GM18499 (cell line): Measurements from ENCODE around the gene RFTN2.
"Not testable (repeated sequence)": the region's sequence is repeated elsewhere in the genome, so short reads cannot be mapped to it uniquely, and the experiment has no call there.

Source experiments
- ATAC-seq: cut with Tn5 transposase; IDR thresholded peaks from one replicate; pipeline ENCODE4 v1.9.1; 2021; ENCODE audit warnings: moderate number of reproducible peaks; ENCODE audit not compliant: insufficient read depth, unreplicated experiment

The RFTN2 gene

DNA sequence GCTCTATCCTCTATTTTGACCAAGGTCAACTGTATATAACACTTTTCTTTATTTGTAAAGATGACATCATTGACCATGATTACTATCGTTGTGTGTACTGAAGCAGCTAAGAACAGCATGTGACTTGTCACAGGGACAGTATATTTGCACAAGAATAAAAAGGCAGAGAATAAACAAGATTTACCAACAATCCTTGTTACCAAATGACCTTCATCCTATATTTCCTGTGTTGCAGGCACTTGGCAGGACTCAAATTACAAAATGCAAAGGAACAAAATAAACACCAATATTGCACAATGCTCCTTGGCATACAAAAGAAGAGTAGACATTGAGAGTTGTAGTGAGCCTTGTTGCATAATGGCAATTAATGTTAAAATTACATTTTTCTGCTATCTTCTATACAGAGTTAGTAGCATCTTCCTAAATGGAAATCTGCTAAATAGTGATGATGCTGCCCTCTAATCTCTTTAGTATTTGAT is 61.8 kb downstream of the RFTN2 start:
- ATAC-seq: no peak

DNA sequence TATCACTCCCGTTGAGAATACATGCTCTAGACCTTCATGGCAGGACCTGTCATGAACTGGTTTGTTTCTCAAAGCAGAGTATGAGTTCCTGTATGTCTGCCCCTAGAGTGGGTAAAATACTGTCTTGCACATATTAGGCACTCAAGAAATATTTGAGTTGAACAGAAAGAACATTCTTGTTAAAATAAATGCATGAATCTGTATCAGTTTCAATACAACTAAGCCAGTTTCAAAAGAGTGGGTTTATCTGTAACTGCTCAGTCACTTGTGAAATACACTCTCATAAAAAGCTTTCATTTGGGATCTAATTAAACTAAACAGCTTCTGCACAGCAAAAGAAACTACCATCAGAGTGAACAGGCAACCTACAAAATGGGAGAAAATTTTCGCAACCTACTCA is 69.2 kb downstream of the RFTN2 start:
- peak; percentile 91 for ATAC-seq

- no peak for ATAC-seq
These were observed 71.1 kb downstream of the RFTN2 start for GRCh38 chr2:197604117-197604860.

GRCh38 chr2:197601726-197602125 is 73.7 kb downstream of the RFTN2 start:
- ATAC-seq: no peak

GRCh38 chr2:197600306-197600705 is 75.1 kb downstream of the RFTN2 start:
- no peak for ATAC-seq

- peak; percentile 64 for ATAC-seq
These were observed 76.0 kb downstream of the RFTN2 start for GRCh38 chr2:197599285-197599965.

DNA sequence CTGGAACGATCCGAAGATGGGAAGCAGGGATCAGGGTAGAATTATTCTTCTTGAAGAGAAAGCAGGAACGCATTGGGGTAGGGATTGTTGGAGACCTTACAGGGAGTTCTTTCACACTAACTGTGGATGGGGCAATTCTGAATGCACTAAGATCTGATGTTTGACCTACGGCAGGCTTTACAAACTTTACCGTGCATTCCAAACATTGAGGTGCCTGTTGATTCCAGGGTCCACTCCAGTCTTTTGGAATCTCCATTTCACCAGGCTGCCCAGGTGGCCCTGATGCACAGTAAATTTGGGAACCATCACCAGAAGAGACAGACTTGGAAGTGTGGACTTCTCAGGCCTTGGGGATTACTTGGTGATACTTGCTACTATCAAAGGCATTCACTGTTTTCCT is 76.9 kb downstream of the RFTN2 start:
- no peak for ATAC-seq

GRCh38 chr2:197597166-197597565 is 78.2 kb downstream of the RFTN2 start:
- ATAC-seq: no peak

- no peak for ATAC-seq
These were observed 78.6 kb downstream of the RFTN2 start for GRCh38 chr2:197596766-197597165.

- ATAC-seq: no peak
These were observed 83.9 kb downstream of the RFTN2 start for GRCh38 chr2:197591339-197592072.

GRCh38 chr2:197587255-197587654 is 88.1 kb downstream of the RFTN2 start:
- not testable (repeated sequence) for ATAC-seq

DNA sequence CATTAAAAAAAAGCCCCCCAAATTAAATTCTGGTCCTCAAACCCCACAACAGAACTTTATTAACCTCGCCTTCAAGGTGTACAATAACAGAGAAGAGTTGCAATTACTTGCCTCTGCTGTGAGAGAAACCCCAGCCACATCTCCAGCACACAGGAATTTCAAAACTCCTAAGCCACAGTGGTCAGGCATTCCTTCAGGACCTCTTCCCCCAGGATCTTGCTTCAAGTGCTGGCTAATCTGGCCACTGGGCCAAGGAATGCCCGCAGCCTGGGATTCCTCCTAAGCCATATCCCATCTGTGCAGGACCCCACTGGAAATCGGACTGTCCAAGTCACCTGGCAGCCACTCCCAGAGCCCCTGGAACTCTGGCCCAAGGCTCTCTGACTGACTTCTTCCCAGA is 95.2 kb downstream of the RFTN2 start:
- not testable (repeated sequence) for ATAC-seq

GRCh38 chr2:197578294-197578693 is 97.1 kb downstream of the RFTN2 start:
- not testable (repeated sequence) for ATAC-seq

GRCh38 chr2:197577446-197577845 is 97.9 kb downstream of the RFTN2 start:
- no peak for ATAC-seq

DNA sequence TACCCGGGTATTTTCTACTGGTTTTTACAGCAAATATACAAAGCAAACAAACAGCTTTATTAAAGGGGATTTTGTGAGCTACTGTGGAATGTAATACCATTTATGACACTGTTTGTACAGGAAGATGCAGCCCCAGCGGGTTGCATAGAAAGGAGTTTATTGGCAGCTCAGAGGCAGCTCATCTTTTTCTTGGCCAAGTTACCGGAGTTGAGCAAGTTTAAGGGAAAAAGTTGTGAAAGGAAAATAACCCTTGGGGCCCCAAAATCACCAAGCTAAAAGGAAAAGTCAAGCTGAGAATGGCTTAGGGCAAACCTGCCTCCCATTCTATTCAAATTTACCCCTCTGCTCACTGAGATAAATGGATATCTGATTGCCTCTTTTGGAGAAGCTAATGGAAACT is 98.8 kb downstream of the RFTN2 start:
- ATAC-seq: no peak

- no peak for ATAC-seq
These were observed 99.4 kb downstream of the RFTN2 start for GRCh38 chr2:197575987-197576386.

DNA sequence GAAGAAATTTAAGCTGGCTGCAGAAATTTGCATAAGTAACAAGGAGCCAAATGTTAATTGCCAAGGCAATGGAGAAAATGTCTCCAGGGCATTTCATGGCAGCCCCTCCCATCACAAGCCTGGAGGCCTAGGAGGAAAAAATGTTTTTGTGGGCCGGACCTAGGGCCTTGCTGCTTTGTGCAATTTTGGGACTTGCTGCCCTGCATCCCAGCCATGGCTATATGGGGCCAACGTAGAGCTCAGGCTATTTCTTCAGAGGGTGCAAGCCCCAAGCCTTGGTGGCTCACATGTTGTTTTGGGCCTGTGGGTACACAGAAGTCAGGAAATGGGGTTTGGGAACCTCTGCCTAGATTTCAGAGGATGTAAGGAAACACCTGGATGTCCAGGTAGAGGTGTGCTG is 101.8 kb downstream of the RFTN2 start:
- ATAC-seq: no peak

DNA sequence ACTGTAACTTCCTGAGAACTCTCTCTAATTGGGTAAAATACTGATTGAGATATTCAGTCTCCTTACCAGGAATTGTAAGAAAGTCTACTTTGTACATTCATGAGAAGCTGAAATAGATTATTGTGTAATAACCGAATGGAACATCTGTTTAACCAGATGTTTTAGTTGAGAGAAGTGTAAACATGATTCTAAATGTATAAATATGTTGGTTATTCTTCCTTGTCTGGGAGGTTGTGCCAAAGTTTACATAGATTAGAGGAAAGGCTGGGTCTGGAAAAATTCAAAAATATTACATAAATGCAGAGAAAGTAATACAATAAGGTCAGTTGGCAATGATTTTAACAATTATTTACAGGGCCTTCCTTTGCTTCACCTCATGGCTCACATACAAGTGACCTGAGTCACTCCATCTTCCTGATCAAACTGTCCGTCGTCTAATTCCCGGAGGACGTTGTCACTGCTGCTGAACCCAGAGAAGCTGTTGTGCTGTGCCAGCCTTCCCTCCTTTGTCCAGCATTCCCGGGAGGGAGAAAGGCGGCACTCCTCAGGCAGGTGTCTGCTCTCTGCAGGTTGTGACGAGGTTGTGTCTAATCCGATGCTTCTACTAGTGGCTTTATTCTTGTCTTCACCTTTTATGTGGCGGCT is 103.6 kb downstream of the RFTN2 start:
- no peak for ATAC-seq

GRCh38 chr2:197560146-197560665 is 115.2 kb downstream of the RFTN2 start:
- no peak for ATAC-seq

DNA sequence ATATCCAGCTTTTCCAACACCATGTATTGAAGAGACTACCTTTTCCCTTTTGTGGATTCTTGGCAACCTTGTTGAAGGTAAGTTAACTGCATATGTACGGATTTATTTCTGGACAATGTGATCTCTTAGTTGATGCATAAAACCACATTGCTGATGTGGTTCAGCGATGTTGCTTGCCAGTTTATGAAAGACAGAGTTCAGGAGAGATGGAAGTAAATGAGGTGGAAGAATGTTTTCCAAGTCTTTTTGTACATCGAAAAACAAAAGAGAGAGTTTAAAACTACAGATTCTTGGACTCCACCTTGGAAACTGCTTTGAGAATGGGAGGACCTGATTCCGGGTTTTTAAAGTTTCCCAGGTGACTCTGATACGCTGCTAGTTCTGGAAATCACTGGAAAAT is 115.7 kb downstream of the RFTN2 start:
- ATAC-seq: no peak
